ENCODE measurements around the gene BMP6.

- TF ChIP-seq EP300 (IDR thresholded peaks at IDR 0.05; ENCODE audit: borderline replicate concordance in 1 of 2, low read depth in 2 of 2, low read length in 2 of 2) (no peak), CTCF (IDR thresholded peaks at IDR 0.05; ENCODE audit: control extremely low read depth in 1 of 3, insufficient read depth in 1 of 3, low read depth in 1 of 3, low read length in 3 of 3) (no peak), E2F6 (IDR thresholded peaks at IDR 0.05) (no peak), RXRA (IDR thresholded peaks at IDR 0.05; ENCODE audit: insufficient read depth, low read depth, low read length) (no peak)
Measured at GRCh38 chr6:7697820-7698623, 27.9 kb upstream of the BMP6 start.

Data from H1 (cell line).